Testis (tissue), 3 donors: ENCODE data around the gene PTPRA. TPM values are rescaled to one million over a fixed set of nuclear protein-coding genes. Genes with fewer than 3 reads are reported as not detected.

Source experiments
- DNase-seq: peaks from one replicate; pipeline ENCODE4 v3.0.0-alpha.2; 2019
- H3K27ac ChIP-seq, 2 donors: fragments of 200-600 bp; sonication (generic); one replicate each; pipeline ENCODE4 v1.5.1; 2019
- H3K27me3 ChIP-seq: fragments of 200-600 bp; sonication (generic); one replicate; pipeline ENCODE4 v1.5.1; 2019
- H3K36me3 ChIP-seq: fragments of 200-600 bp; sonication (generic); one replicate; pipeline ENCODE4 v1.5.1; 2017; ENCODE audit warnings: low read depth; ENCODE audit errors: missing control alignments
- H3K4me1 ChIP-seq: fragments of 200-600 bp; sonication (generic); one replicate; pipeline ENCODE4 v1.5.1; 2019
- H3K4me3 ChIP-seq, 2 donors: fragments of 200-600 bp; sonication (generic); one replicate each; pipeline ENCODE4 v1.5.1; 2017 to 2019
- H3K9me3 ChIP-seq: fragments of 200-600 bp; sonication (generic); one replicate; pipeline ENCODE4 v1.5.1; 2017
- POLR2A ChIP-seq: fragments of 450-650 bp; IDR thresholded peaks from one replicate; pipeline ENCODE4 v1.6.1; 2017; ENCODE audit warnings: antibody characterized with exemption, mild to moderate bottlenecking, moderate library complexity
- WGBS, 2 donors: methylation state at CpG; one replicate each; pipeline ENCODE4 v1.1.5; 2018; 5-methylcytosine and 5-hydroxymethylcytosine counted together
- intact Hi-C: fragments of 100-400 bp; cut with DNase I; formaldehyde crosslinking; loops from one replicate; pipeline ENCODE4 v1.15.1; 2023; ENCODE audit warnings: low total_unique reads
- polyA plus RNA-seq: library from polyadenylated mRNA; stranded (reverse); fragments of 350-450 nt; fragmentation: Illumina TruSeq; extraction: RNeasy Lipid Tissue Mini Kit (QIAGEN cat#74804); gene quantifications from one replicate; pipeline ENCODE4 v1.2.3, GENCODE V29; 2014; ENCODE audit warnings: low read depth, low replicate concordance; ENCODE audit not compliant: insufficient read depth
- total RNA-seq, 2 donors: library from RNA; depleted of rRNA; stranded (reverse); fragments of >200 nt; gene quantifications; one replicate each; pipeline ENCODE4 v1.2.3, GENCODE V29; 2016
- TF ChIP-seq, protein P1 (sequence below), 3 experiments: fragments of 450-650 bp in 2 of 3; fragments of 200-600 bp in 1 of 3; sonication (generic) in 1 of 3; IDR thresholded peaks; one replicate each; pipeline ENCODE4 v1.5.1; 2016 to 2019; ENCODE audit warnings: antibody characterized with exemption in 3 of 3, mild to moderate bottlenecking in 2 of 3, moderate library complexity in 1 of 3

The PTPRA gene
- total and polyA plus RNA-seq, 3 donors from 2014 or later, result 52.0 to 83.8 (median 68.9) TPM

DNA sequence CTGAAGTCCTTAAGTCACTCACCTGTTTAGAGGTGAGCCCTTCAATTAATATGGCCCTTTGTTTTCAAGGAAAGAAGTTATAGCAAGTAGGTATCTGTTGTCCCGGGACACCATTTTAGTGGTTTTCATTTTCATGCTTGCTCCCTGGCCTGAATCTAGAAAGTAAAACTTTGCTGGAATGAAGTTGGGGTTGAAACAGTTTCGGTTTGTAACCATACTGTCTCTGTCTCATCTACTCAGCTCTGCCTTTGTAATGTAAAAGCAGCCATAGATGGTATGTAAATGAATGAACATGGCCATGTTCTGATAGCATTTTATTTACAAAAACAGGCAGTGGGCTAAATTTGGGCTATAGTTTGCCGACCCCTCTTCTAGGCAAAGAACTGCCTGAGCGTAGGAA is 105.2 kb downstream of the PTPRA start:
- no peaks in the 10 kb centered on the region for H3K36me3 ChIP-seq
- intact Hi-C loops, result no loop called here
- no peaks in the 10 kb centered on the region for H3K9me3 ChIP-seq
- H3K4me1 ChIP-seq, result no peaks in the 10 kb centered on the region
- TF ChIP-seq, protein P1, sequence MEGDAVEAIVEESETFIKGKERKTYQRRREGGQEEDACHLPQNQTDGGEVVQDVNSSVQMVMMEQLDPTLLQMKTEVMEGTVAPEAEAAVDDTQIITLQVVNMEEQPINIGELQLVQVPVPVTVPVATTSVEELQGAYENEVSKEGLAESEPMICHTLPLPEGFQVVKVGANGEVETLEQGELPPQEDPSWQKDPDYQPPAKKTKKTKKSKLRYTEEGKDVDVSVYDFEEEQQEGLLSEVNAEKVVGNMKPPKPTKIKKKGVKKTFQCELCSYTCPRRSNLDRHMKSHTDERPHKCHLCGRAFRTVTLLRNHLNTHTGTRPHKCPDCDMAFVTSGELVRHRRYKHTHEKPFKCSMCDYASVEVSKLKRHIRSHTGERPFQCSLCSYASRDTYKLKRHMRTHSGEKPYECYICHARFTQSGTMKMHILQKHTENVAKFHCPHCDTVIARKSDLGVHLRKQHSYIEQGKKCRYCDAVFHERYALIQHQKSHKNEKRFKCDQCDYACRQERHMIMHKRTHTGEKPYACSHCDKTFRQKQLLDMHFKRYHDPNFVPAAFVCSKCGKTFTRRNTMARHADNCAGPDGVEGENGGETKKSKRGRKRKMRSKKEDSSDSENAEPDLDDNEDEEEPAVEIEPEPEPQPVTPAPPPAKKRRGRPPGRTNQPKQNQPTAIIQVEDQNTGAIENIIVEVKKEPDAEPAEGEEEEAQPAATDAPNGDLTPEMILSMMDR (IDR thresholded peaks at IDR 0.05), result no peak
- no peak for TF ChIP-seq POLR2A
- no peak overlapping the region for H3K4me3 ChIP-seq
- 75 to 82% methylated on average over 4 of the region's 4 CpGs for WGBS, 2 donors
- no peaks in the 10 kb centered on the region for H3K27me3 ChIP-seq
- no peak for DNase-seq
- no peak overlapping the region for H3K27ac ChIP-seq

DNA sequence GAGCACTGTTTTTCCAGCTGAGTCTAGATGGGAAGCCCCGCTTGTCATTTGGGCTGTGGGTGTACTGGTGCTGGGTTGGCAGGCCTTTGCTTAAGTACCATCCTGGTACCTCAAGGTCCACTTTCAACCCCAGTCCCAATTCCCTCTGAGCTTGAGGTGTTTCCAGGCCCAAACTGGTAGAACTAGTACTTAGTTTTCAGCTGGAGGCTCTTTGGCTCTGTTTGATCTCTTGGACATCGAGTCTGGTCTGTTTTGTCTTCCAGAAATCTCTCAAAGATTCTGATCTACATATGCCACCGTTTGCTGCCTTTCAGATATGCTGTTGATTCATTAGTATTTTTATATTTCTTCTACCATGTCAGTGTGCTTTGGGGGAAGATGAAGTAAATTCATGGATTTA is 108.4 kb downstream of the PTPRA start:
- H3K27ac ChIP-seq, result no peak overlapping the region
- no peaks in the 10 kb centered on the region for H3K9me3 ChIP-seq
- H3K4me1 ChIP-seq, result peaks cover 3% of the 10 kb centered on the region
- intact Hi-C loops, result no loop called here
- no peaks in the 10 kb centered on the region for H3K27me3 ChIP-seq
- TF ChIP-seq, protein P1 (IDR thresholded peaks at IDR 0.05), result no peak
- TF ChIP-seq POLR2A, result no peak
- H3K36me3 ChIP-seq, result no peaks in the 10 kb centered on the region
- DNase-seq, result no peak
- no peak overlapping the region for H3K4me3 ChIP-seq
- WGBS, 2 donors, result 69 to 76% methylated on average over 3 of the region's 3 CpGs

DNA sequence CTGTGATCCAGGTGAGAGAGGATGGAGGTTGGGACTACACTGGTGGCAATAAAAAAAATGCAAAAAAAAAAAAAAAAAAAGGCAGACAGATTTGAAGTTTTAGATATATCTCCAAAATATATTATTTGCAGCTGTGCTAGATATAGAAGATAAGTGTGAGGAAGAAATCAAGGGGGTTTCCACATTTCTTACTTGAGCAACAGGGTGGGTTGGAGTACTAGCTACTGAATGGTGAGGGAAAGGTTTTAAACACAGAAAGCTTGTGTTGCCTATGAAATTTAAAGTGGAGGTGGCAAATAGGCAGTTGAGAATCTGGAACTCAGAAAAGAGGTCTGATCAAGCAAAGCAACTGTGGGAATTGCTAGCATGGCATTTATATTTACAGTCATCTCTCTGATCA is 110.2 kb downstream of the PTPRA start:
- Histone ChIP-seq H3K9me3 (no peaks in the 10 kb centered on the region), H3K27me3 (no peaks in the 10 kb centered on the region), H3K36me3 (no peaks in the 10 kb centered on the region), H3K4me1 (peaks cover 3% of the 10 kb centered on the region), H3K4me3 (no peak overlapping the region), H3K27ac (no peak overlapping the region)
- no peak for TF ChIP-seq POLR2A
- TF ChIP-seq, protein P1 (IDR thresholded peaks at IDR 0.05), result no peak
- no peak for DNase-seq
- intact Hi-C loops, result no loop called here

DNA sequence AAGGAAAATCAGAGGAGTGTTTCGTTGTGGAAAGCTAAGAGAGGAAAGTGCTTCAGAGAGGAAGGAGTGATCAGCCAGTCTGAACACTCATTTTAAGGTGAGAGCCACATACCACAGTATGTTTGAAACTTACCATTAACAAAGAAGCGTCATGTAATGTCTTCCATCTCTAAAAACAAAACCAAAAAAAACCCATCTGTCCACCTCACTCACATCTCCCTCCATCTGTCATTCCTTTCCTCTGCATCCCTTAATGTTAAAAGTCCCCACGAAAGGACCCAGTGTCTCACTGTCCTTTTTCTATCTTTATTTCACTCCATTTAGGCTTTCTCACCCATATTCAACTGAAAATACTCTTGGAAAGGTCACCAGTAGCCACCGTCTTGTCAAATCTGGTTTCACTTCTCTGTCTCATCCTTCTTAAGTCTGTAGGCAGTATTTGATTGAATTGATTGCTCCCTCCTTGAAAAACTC is 110.8 kb downstream of the PTPRA start:
- Histone ChIP-seq H3K27ac (no peak overlapping the region), H3K9me3 (no peaks in the 10 kb centered on the region), H3K4me3 (no peak overlapping the region), H3K36me3 (no peaks in the 10 kb centered on the region), H3K4me1 (peaks cover 3% of the 10 kb centered on the region), H3K27me3 (no peaks in the 10 kb centered on the region)
- intact Hi-C loops, result no loop called here
- TF ChIP-seq POLR2A, result no peak
- TF ChIP-seq, protein P1 (IDR thresholded peaks at IDR 0.05), result no peak
- DNase-seq, result no peak
- WGBS, 2 donors, result 81 to 83% methylated on average over 4 of the region's 4 CpGs

DNA sequence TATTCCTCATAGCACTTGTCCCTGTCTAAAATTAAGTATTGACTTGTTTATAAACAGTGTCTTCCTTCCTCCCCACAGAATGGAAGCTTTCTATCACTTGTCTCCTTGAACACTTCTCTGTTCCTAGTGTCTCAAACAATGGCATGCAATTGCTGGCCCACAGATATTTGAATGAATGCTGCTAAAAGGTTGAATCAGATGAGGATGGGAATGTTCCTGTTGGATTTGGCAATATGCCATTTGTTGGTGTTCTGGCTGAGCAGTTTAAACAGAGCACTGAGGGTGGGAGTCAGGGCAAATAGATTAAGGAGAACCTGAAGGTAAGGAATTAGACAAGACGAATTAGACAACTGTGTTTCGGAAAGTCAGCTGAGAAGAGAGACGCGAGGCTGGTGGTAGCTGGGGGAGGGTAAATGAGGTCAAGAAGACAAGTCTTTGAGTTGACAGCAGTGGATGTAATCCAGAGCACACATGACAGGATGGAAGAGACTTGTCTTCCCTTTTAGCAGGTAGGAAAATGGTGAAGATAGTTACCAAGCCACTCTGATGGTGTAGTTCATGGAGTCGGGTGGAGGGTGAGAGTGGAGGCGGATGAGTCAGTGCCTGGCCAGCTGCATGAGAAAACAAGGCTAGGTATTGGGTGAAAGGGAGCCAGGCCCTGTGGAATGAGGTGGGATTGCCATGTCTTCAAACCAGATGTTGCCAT is 111.8 kb downstream of the PTPRA start:
- TF ChIP-seq, protein P1 (IDR thresholded peaks at IDR 0.05), result no peak
- no peak for TF ChIP-seq POLR2A
- DNase-seq, result no peak
- Histone ChIP-seq H3K36me3 (no peaks in the 10 kb centered on the region), H3K4me3 (no peak overlapping the region), H3K4me1 (peaks cover 3% of the 10 kb centered on the region), H3K9me3 (no peaks in the 10 kb centered on the region), H3K27me3 (no peaks in the 10 kb centered on the region), H3K27ac (no peak overlapping the region)
- 72 to 80% methylated on average over 6 of the region's 6 CpGs for WGBS, 2 donors
- intact Hi-C loops, result no loop called here
